GM12878 (cell line): ENCODE data around the gene ARAP1. TPM values are rescaled to one million over a fixed set of nuclear protein-coding genes. Genes with fewer than 3 reads are reported as not detected.

Source experiments
- ATAC-seq: fragments of 200-7000 bp; cut with Tn5 transposase; 3 replicates; pipeline ENCODE4 v1.9.1; 2020; ENCODE audit warnings: mild to moderate bottlenecking, moderate library complexity
- BruUV-seq: library from RNA; stranded (reverse); fragments of 400-500 nt; replicated peaks from 2 replicates; lab custom pipeline; 2021; lab: Mats Ljungman, UMichigan
- CTCF ChIA-PET: fragments of 300-600 bp; sonication (Branson Sonifier 250); formaldehyde crosslinking; extraction: SDS; loops from one replicate; lab custom pipeline; 2021; ENCODE audit warnings: inconsistent platforms; lab: Yijun Ruan, JAX
- POLR2A ChIA-PET: fragments of 350-600 bp; formaldehyde crosslinking; extraction: SDS; loops from one replicate; lab custom pipeline; 2021; ENCODE audit warnings: inconsistent platforms; lab: Charles Lee
- RAD21 ChIA-PET: fragments of 300-600 bp; sonication (Branson Sonifier 250); formaldehyde crosslinking; loops from one replicate; lab custom pipeline; 2023; ENCODE audit warnings: antibody characterized with exemption; ENCODE audit not compliant: unreplicated experiment; lab: Charles Lee
- SMC1A ChIA-PET: fragments of 300-600 bp; sonication (Branson Sonifier 250); formaldehyde crosslinking; loops from one replicate; lab custom pipeline; 2023; ENCODE audit not compliant: unreplicated experiment, uncharacterized antibody; lab: Charles Lee
- DNase-seq: peaks from one replicate; pipeline ENCODE4 v3.0.0-alpha.2; 2011; ENCODE audit warnings: low read depth, low spot score
- FAIRE-seq: peaks from 3 replicates; lab custom pipeline; 2011; peaks lifted over from hg19 to GRCh38; lab: Jason Lieb, UNC
- H2AFZ ChIP-seq: 2 replicates; pipeline ENCODE4 v1.6.0; 2011; ENCODE audit warnings: low read depth, low read length, control low read depth; ENCODE audit not compliant: control insufficient read depth
- H3K27ac ChIP-seq: 2 replicates; pipeline ENCODE4 v1.5.1; 2011; ENCODE audit warnings: control low read depth; ENCODE audit not compliant: control insufficient read depth, insufficient read depth
- H3K27me3 ChIP-seq, 2 experiments: replicated peaks in 1 of 2; 2 replicates each; pipeline versions ENCODE4 v1.6.0 to v1.6.1; 2011; ENCODE audit warnings: low read length in 1 of 2; ENCODE audit not compliant: control insufficient read depth in 2 of 2, insufficient read depth in 2 of 2
- H3K36me3 ChIP-seq, 2 experiments: 2 replicates each; pipeline ENCODE4 v1.5.1; 2011; ENCODE audit warnings: low read length in 1 of 2; ENCODE audit not compliant: control insufficient read depth in 2 of 2, insufficient read depth in 2 of 2
- H3K4me1 ChIP-seq: 2 replicates; pipeline ENCODE4 v1.6.1; 2011; ENCODE audit warnings: mild to moderate bottlenecking, low read length, moderate library complexity, mixed read lengths; ENCODE audit not compliant: control insufficient read depth, insufficient read depth
- H3K4me2 ChIP-seq: 2 replicates; pipeline ENCODE4 v1.6.0; 2011; ENCODE audit warnings: control low read depth; ENCODE audit not compliant: control insufficient read depth, insufficient read depth
- H3K4me3 ChIP-seq: fragments of 200-600 bp; sonication (generic); 2 replicates; pipeline ENCODE4 v1.5.1; 2016
- H3K79me2 ChIP-seq: 2 replicates; pipeline ENCODE4 v1.6.0; 2011; ENCODE audit warnings: low read length; ENCODE audit not compliant: control insufficient read depth, insufficient read depth
- H3K9ac ChIP-seq: 2 replicates; pipeline ENCODE4 v1.8.0; 2011; ENCODE audit warnings: low read length, control low read depth, mixed read lengths; ENCODE audit not compliant: control insufficient read depth, insufficient read depth
- H3K9me3 ChIP-seq: replicated peaks from 3 replicates; pipeline ENCODE4 v1.5.1; 2011; ENCODE audit warnings: mild to moderate bottlenecking, low read length; ENCODE audit not compliant: control insufficient read depth, insufficient read depth
- H4K20me1 ChIP-seq: 2 replicates; pipeline ENCODE4 v1.6.0; 2011; ENCODE audit not compliant: control insufficient read depth, insufficient read depth
- ASH2L ChIP-seq: fragments of 300-600, 200-600 bp; sonication (generic); IDR thresholded peaks from 2 replicates; pipeline ENCODE4 v1.6.1; 2017; ENCODE audit warnings: low read depth, mild to moderate bottlenecking, borderline replicate concordance
- EED ChIP-seq: sonication (generic); IDR thresholded peaks from 2 replicates; pipeline ENCODE4 v1.6.1; 2016; ENCODE audit warnings: antibody characterized with exemption, low read depth
- FOXM1 ChIP-seq: IDR thresholded peaks from 2 replicates; pipeline ENCODE4 v1.6.1; 2012; ENCODE audit warnings: low read depth, mild to moderate bottlenecking, inconsistent platforms, low read length, moderate library complexity
- HDGF ChIP-seq: fragments of 450-650 bp; IDR thresholded peaks from 2 replicates; pipeline ENCODE4 v1.6.1; 2016; ENCODE audit warnings: antibody characterized with exemption
- IKZF2 ChIP-seq, 2 experiments: fragments of 450-650 bp; IDR thresholded peaks; 2 replicates each; pipeline ENCODE4 v1.6.1; 2017; ENCODE audit warnings: mild to moderate bottlenecking in 2 of 2, moderate library complexity in 2 of 2
- PAX5 ChIP-seq: IDR thresholded peaks from 2 replicates; pipeline ENCODE4 v1.6.1; 2011; ENCODE audit warnings: low read depth, low read length, borderline replicate concordance
- RAD21 ChIP-seq: IDR thresholded peaks from 2 replicates; pipeline ENCODE4 v1.6.1; 2011; ENCODE audit warnings: mild to moderate bottlenecking, low read depth, low read length, moderate library complexity; ENCODE audit not compliant: insufficient read depth
- ZNF384 ChIP-seq: IDR thresholded peaks from 2 replicates; pipeline ENCODE4 v1.6.1; 2012; ENCODE audit warnings: low read depth, mild to moderate bottlenecking, low read length, improper control_type of control experiment, borderline replicate concordance
- ZNF687 ChIP-seq: fragments of 450-650 bp; IDR thresholded peaks from 2 replicates; pipeline ENCODE4 v1.6.1; 2017; ENCODE audit warnings: mild to moderate bottlenecking, moderate library complexity
- WGBS: methylation state at CpG from one replicate; pipeline ENCODE4 v1.1.6; 2016; ENCODE audit warnings: low lambda C conversion rate; ENCODE audit not compliant: insufficient replicate concordance, insufficient coverage; ENCODE audit errors: missing lambda C conversion rate; 5-methylcytosine and 5-hydroxymethylcytosine counted together
- in situ Hi-C: fragments of 300-500 bp; cut with MboI; formaldehyde crosslinking; loops from 9 replicates; pipeline ENCODE4 v1.14.3; 2018; ENCODE audit warnings: mixed read lengths
- intact Hi-C: fragments of 100-400 bp; cut with micrococcal nuclease; formaldehyde crosslinking; loops from one replicate; pipeline ENCODE4 v1.14.2; 2022; ENCODE audit not compliant: unreplicated experiment
- polyA plus RNA-seq, 11 experiments: library from polyadenylated mRNA; depleted of rRNA in 4 of 11; unstranded in 6 of 11; stranded (reverse) in 5 of 11; fragments of >200 nt; fragmentation: Nextera tagmentation in 4 of 11; fragmentation: Illumina TruSeq in 1 of 11; extraction: Ambion mirVana in 4 of 11; extraction: Trizol in 1 of 11; gene quantifications; 1 replicate in 1 of 11; 2 replicates in 10 of 11; pipeline versions ENCODE4 v1.2.1 to v1.2.3, GENCODE V29; 2011 to 2016; ENCODE audit warnings: inconsistent platforms in 2 of 11, missing spikeins in 2 of 11, low read depth in 1 of 11
- total RNA-seq, 4 experiments: library from RNA; depleted of rRNA in 3 of 4; stranded (reverse); fragments of >200 nt in 3 of 4; fragmentation: Illumina TruSeq in 1 of 4; extraction: Trizol in 1 of 4; gene quantifications; 2 replicates each; pipeline versions ENCODE4 v1.2.1 to v1.2.3, GENCODE V29; 2013 to 2021
- TF ChIP-seq, protein P1 (sequence below): IDR thresholded peaks from 2 replicates; pipeline ENCODE4 v1.6.1; 2012; ENCODE audit warnings: low read depth, low read length, improper control_type of control experiment
- TF ChIP-seq, protein P2 (sequence below): fragments of 150-350 bp; IDR thresholded peaks from 2 replicates; pipeline ENCODE4 v1.6.1; 2016; ENCODE audit warnings: low read depth, low read length
- TF ChIP-seq, protein P3 (sequence below): IDR thresholded peaks from 2 replicates; pipeline ENCODE4 v1.6.1; 2011; ENCODE audit warnings: mild to moderate bottlenecking, low read depth, low read length, moderate library complexity; ENCODE audit not compliant: insufficient replicate concordance

Gene ARAP1
- total and polyA plus RNA-seq, 10 of the 15 experiments (the other 5 are each of a cell fraction or from before 2014, with no cell fraction given), result 0.55 to 102 (median 51.0) TPM

- peak overlapping the region; percentile 25 for H3K4me3 ChIP-seq
- DNase-seq (no peak), ATAC-seq (peak; percentile 26), FAIRE-seq (no peak)
- POLR2A ChIA-PET, result interaction anchor here (0.8 to 1.8 kb wide), 6 partner anchors 9 to 79 kb away, joined by 3 to 9 read pairs (median 6); no protein-coding TSS in a partner anchor
- CTCF ChIA-PET, result interaction anchor here (1.1 to 7.5 kb wide), 4 partner anchors 9 to 553 kb away, joined by 3 to 89 read pairs (median 34); partner anchors contain the start of gene STARD10
- H3K9ac ChIP-seq, result peak overlapping the region; percentile 54
- in situ Hi-C loops (no loop called here), intact Hi-C loops (no loop called here)
- RAD21 ChIA-PET, result interaction anchor here (0.6 to 2.9 kb wide), 3 partner anchors 9 to 58 kb away, joined by 3 to 15 read pairs (median 13); partner anchors contain the start of gene STARD10
- H3K9me3 ChIP-seq, result peaks cover under 1% of the 10 kb centered on the region; the same call in 1 of the 3 replicates
- peaks cover 64% of the 10 kb centered on the region for H3K79me2 ChIP-seq
- H3K27ac ChIP-seq, result peak overlapping the region; percentile 72
- 9% methylated on average over 5 of the region's 5 CpGs for WGBS
- H4K20me1 ChIP-seq, result no peaks in the 10 kb centered on the region
- peak overlapping the region; percentile 69 for H3K4me2 ChIP-seq
- no peak overlapping the region; the same call in 1 of the 2 replicates for H2AFZ ChIP-seq
- SMC1A ChIA-PET, result interaction anchor here (0.9 to 5.8 kb wide), 9 partner anchors 7 to 416 kb away, joined by 3 to 41 read pairs (median 6); partner anchors contain the start of gene STARD10
- H3K4me1 ChIP-seq, result peaks cover 54% of the 10 kb centered on the region
- no peaks in the 10 kb centered on the region for H3K27me3 ChIP-seq
- BruUV-seq, result no TSS peak
- peaks cover 0 to 2% of the 10 kb centered on the region in 2 experiments; a peak in 3 of 4 replicates for H3K36me3 ChIP-seq
- TF ChIP-seq ZNF384 (no peak), EED (0 out of 2 replicates have a peak, but pooled peaks have one; percentile 29), FOXM1 (no peak), HDGF (peak; percentile 91), RAD21 (no peak), IKZF2 (IDR thresholded peaks at IDR 0.05) (peak in 1 of 2 experiments; percentile 30; a peak in 1 of 4 replicates), ZNF687 (peak; percentile 35; the same call in 1 of the 2 replicates), PAX5 (no peak; the same call in 1 of the 2 replicates), ASH2L (no peak)
- TF ChIP-seq, protein P1, sequence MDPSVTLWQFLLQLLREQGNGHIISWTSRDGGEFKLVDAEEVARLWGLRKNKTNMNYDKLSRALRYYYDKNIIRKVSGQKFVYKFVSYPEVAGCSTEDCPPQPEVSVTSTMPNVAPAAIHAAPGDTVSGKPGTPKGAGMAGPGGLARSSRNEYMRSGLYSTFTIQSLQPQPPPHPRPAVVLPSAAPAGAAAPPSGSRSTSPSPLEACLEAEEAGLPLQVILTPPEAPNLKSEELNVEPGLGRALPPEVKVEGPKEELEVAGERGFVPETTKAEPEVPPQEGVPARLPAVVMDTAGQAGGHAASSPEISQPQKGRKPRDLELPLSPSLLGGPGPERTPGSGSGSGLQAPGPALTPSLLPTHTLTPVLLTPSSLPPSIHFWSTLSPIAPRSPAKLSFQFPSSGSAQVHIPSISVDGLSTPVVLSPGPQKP, result 0 out of 2 replicates have a peak, but pooled peaks have one; percentile 28
- TF ChIP-seq, protein P2, sequence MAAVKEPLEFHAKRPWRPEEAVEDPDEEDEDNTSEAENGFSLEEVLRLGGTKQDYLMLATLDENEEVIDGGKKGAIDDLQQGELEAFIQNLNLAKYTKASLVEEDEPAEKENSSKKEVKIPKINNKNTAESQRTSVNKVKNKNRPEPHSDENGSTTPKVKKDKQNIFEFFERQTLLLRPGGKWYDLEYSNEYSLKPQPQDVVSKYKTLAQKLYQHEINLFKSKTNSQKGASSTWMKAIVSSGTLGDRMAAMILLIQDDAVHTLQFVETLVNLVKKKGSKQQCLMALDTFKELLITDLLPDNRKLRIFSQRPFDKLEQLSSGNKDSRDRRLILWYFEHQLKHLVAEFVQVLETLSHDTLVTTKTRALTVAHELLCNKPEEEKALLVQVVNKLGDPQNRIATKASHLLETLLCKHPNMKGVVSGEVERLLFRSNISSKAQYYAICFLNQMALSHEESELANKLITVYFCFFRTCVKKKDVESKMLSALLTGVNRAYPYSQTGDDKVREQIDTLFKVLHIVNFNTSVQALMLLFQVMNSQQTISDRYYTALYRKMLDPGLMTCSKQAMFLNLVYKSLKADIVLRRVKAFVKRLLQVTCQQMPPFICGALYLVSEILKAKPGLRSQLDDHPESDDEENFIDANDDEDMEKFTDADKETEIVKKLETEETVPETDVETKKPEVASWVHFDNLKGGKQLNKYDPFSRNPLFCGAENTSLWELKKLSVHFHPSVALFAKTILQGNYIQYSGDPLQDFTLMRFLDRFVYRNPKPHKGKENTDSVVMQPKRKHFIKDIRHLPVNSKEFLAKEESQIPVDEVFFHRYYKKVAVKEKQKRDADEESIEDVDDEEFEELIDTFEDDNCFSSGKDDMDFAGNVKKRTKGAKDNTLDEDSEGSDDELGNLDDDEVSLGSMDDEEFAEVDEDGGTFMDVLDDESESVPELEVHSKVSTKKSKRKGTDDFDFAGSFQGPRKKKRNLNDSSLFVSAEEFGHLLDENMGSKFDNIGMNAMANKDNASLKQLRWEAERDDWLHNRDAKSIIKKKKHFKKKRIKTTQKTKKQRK, result no peak
- TF ChIP-seq, protein P3, sequence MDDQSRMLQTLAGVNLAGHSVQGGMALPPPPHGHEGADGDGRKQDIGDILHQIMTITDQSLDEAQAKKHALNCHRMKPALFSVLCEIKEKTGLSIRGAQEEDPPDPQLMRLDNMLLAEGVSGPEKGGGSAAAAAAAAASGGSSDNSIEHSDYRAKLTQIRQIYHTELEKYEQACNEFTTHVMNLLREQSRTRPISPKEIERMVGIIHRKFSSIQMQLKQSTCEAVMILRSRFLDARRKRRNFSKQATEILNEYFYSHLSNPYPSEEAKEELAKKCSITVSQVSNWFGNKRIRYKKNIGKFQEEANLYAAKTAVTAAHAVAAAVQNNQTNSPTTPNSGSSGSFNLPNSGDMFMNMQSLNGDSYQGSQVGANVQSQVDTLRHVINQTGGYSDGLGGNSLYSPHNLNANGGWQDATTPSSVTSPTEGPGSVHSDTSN, result peak; percentile 39
Observed at GRCh38 chr11:72736452-72737069, 15.6 kb downstream of the ARAP1 start.
